Measurements from ENCODE around the gene NEDD4. TPM values are rescaled to one million over a fixed set of nuclear protein-coding genes. Genes with fewer than 3 reads are reported as not detected.

Gene NEDD4
- total and polyA plus RNA-seq, 2 experiments from 2014 or later = 11.0 to 21.8 TPM

DNA sequence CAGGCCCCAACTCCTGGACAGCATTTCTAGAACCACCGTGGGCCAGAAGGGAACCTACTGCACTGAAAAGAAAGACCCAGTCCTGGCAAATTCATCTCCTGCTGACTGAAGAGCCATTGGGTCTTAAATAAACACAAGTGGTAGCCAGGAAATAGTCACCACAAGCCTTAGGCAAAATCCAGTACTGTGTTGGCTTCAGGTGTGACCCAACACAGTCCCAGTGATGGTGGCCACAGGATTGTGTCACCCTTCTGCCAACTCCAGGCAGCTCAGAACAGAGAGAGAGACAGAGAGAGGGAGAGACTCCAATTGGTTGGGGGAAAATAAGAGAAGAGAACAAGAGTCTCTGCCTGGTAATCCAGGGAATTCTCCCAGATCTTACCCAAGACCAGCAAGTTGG, 23.1 kb downstream of the NEDD4 start:
- peaks cover 97% of the 10 kb centered on the region for H3K79me2 ChIP-seq (ENCODE audit: insufficient read depth)
- no peaks in the 10 kb centered on the region for H3K9me2 ChIP-seq (ENCODE audit: insufficient read depth)
- H3K27me3 ChIP-seq (replicated peaks; ENCODE audit: insufficient read depth) = no peaks in the 10 kb centered on the region
- no peak for DNase-seq
- TF ChIP-seq EZH2phosphoT487 (IDR thresholded peaks at IDR 0.05; ENCODE audit: insufficient read depth, low read depth) = no peak
- no peak overlapping the region for H3K27ac ChIP-seq
- no peaks in the 10 kb centered on the region for H3F3A ChIP-seq (ENCODE audit: insufficient read depth)
- peaks cover 6% of the 10 kb centered on the region; the same call in 1 of the 2 replicates for H4K20me1 ChIP-seq (ENCODE audit: insufficient read depth)
- no peak overlapping the region for H3K4me3 ChIP-seq
- WGBS, 2 experiments (ENCODE audit: low coverage in 1 of 2, low lambda C conversion rate in 2 of 2, missing lambda C conversion rate in 2 of 2) = 85 to 100% methylated on average over 1 of the region's 1 CpG
- H3K4me2 ChIP-seq (ENCODE audit: unreplicated experiment) = no peak overlapping the region
- no peaks in the 10 kb centered on the region for H3K36me3 ChIP-seq (ENCODE audit: low read depth)
- no peak overlapping the region for H2AFZ ChIP-seq
- H3K4me1 ChIP-seq (ENCODE audit: insufficient read depth) = no peaks in the 10 kb centered on the region
- no peak overlapping the region for H3K9ac ChIP-seq
- H3K9me3 ChIP-seq (ENCODE audit: low read depth) = no peaks in the 10 kb centered on the region
- in situ Hi-C loops (cut with MboI) = no loop called here

DNA sequence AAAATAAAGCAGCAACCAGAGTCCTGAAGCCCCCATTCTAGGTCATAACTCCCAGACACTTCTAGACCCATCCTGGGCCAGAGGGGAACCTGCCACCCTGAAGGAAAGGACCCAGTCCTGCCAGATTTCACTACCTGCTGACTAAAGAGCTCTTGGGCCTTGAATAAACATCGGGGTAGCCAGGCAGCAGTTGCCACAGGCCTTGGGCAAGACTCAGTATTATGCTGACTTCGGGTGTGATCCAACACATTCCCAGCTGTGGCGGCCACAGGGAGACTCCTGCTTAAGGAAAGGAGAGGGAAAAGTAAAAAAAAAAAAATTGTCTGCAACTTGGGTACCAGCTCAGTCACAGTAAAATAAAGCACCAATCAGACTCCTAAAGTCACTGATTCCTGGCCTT, 23.8 kb downstream of the NEDD4 start:
- in situ Hi-C loops (cut with MboI) = no loop called here
- TF ChIP-seq EZH2 (IDR thresholded peaks at IDR 0.05; ENCODE audit: insufficient read depth, poor library complexity, severe bottlenecking) (no peak), EZH2phosphoT487 (IDR thresholded peaks at IDR 0.05; ENCODE audit: insufficient read depth, low read depth) (no peak)
- Histone ChIP-seq H3K4me3 (no peak overlapping the region), H3K9me2 (ENCODE audit: insufficient read depth) (no peaks in the 10 kb centered on the region), H3K4me1 (ENCODE audit: insufficient read depth) (no peaks in the 10 kb centered on the region), H3K9me3 (ENCODE audit: low read depth) (no peaks in the 10 kb centered on the region), H3K9ac (no peak overlapping the region), H3K4me2 (ENCODE audit: unreplicated experiment) (no peak overlapping the region), H3K27ac (no peak overlapping the region), H3K27me3 (replicated peaks; ENCODE audit: insufficient read depth) (no peaks in the 10 kb centered on the region), H4K20me1 (ENCODE audit: insufficient read depth) (peaks cover 5% of the 10 kb centered on the region; the same call in 1 of the 2 replicates), H3K79me2 (ENCODE audit: insufficient read depth) (peaks cover 96% of the 10 kb centered on the region), H3K36me3 (ENCODE audit: low read depth) (no peaks in the 10 kb centered on the region), H2AFZ (no peak overlapping the region), H3F3A (ENCODE audit: insufficient read depth) (no peaks in the 10 kb centered on the region)
- DNase-seq = no peak
- WGBS, 2 experiments (ENCODE audit: low coverage in 1 of 2, low lambda C conversion rate in 2 of 2, missing lambda C conversion rate in 2 of 2) = 74 to 75% methylated on average over 3 of the region's 3 CpGs

- TF ChIP-seq EZH2 (IDR thresholded peaks at IDR 0.05; ENCODE audit: insufficient read depth, poor library complexity, severe bottlenecking) (no peak), EZH2phosphoT487 (IDR thresholded peaks at IDR 0.05; ENCODE audit: insufficient read depth, low read depth) (no peak)
- in situ Hi-C loops (cut with MboI) = no loop called here
- WGBS, 2 experiments (ENCODE audit: low coverage in 1 of 2, low lambda C conversion rate in 2 of 2, missing lambda C conversion rate in 2 of 2) = 99 to 100% methylated on average over 4 of the region's 4 CpGs
Observed at GRCh38 chr15:55968923-55969322, 24.5 kb downstream of the NEDD4 start.

GRCh38 chr15:55965091-55965490, 28.3 kb downstream of the NEDD4 start:
- Histone ChIP-seq H3K4me2 (ENCODE audit: unreplicated experiment) (no peak overlapping the region), H3K27ac (no peak overlapping the region), H3K27me3 (replicated peaks; ENCODE audit: insufficient read depth) (no peaks in the 10 kb centered on the region), H3K9ac (no peak overlapping the region), H3K79me2 (ENCODE audit: insufficient read depth) (peaks cover 68% of the 10 kb centered on the region), H4K20me1 (ENCODE audit: insufficient read depth) (no peaks in the 10 kb centered on the region), H2AFZ (no peak overlapping the region), H3F3A (ENCODE audit: insufficient read depth) (no peaks in the 10 kb centered on the region), H3K9me2 (ENCODE audit: insufficient read depth) (no peaks in the 10 kb centered on the region), H3K36me3 (ENCODE audit: low read depth) (no peaks in the 10 kb centered on the region; the same call in 1 of the 2 replicates), H3K9me3 (ENCODE audit: low read depth) (no peaks in the 10 kb centered on the region), H3K4me3 (no peak overlapping the region), H3K4me1 (ENCODE audit: insufficient read depth) (no peaks in the 10 kb centered on the region)
- TF ChIP-seq EZH2 (IDR thresholded peaks at IDR 0.05; ENCODE audit: insufficient read depth, poor library complexity, severe bottlenecking) = no peak
- no peak for DNase-seq
- 98 to 99% methylated on average over 3 of the region's 3 CpGs for WGBS, 2 experiments (ENCODE audit: low coverage in 1 of 2, low lambda C conversion rate in 2 of 2, missing lambda C conversion rate in 2 of 2)
- in situ Hi-C loops (cut with MboI) = no loop called here

More at GRCh38 chr15:55968923-55969322, 24.5 kb downstream of the NEDD4 start:
- no peak overlapping the region for H3K9ac ChIP-seq
- no peaks in the 10 kb centered on the region for H3K9me3 ChIP-seq (ENCODE audit: low read depth)
- H3K27me3 ChIP-seq (replicated peaks; ENCODE audit: insufficient read depth) = no peaks in the 10 kb centered on the region
- H3F3A ChIP-seq (ENCODE audit: insufficient read depth) = no peaks in the 10 kb centered on the region
- no peak overlapping the region for H3K27ac ChIP-seq
- no peak for DNase-seq
- no peaks in the 10 kb centered on the region for H4K20me1 ChIP-seq (ENCODE audit: insufficient read depth)
- H3K79me2 ChIP-seq (ENCODE audit: insufficient read depth) = peaks cover 89% of the 10 kb centered on the region
- no peak overlapping the region for H2AFZ ChIP-seq
- H3K4me2 ChIP-seq (ENCODE audit: unreplicated experiment) = no peak overlapping the region
- no peaks in the 10 kb centered on the region for H3K4me1 ChIP-seq (ENCODE audit: insufficient read depth)
- H3K36me3 ChIP-seq (ENCODE audit: low read depth) = no peaks in the 10 kb centered on the region
- H3K9me2 ChIP-seq (ENCODE audit: insufficient read depth) = no peaks in the 10 kb centered on the region
- no peak overlapping the region for H3K4me3 ChIP-seq

GRCh38 chr15:55960946-55961345, 32.5 kb downstream of the NEDD4 start:
- H2AFZ ChIP-seq = no peak overlapping the region
- no peaks in the 10 kb centered on the region for H3K9me2 ChIP-seq (ENCODE audit: insufficient read depth)
- WGBS, 2 experiments (ENCODE audit: low coverage in 1 of 2, low lambda C conversion rate in 2 of 2, missing lambda C conversion rate in 2 of 2) = 36 to 38% methylated on average over 2 of the region's 2 CpGs
- H3K27me3 ChIP-seq (replicated peaks; ENCODE audit: insufficient read depth) = no peaks in the 10 kb centered on the region
- in situ Hi-C loops (cut with MboI) = no loop called here
- H3K79me2 ChIP-seq (ENCODE audit: insufficient read depth) = peaks cover 57% of the 10 kb centered on the region
- 0 out of 2 replicates have a peak, but pooled peaks cover 5% of the 10 kb centered on the region for H3F3A ChIP-seq (ENCODE audit: insufficient read depth)
- H3K27ac ChIP-seq = no peak overlapping the region
- H3K9ac ChIP-seq = no peak overlapping the region
- H3K9me3 ChIP-seq (ENCODE audit: low read depth) = no peaks in the 10 kb centered on the region
- peaks cover 4% of the 10 kb centered on the region; the same call in 1 of the 2 replicates for H3K36me3 ChIP-seq (ENCODE audit: low read depth)
- H4K20me1 ChIP-seq (ENCODE audit: insufficient read depth) = no peaks in the 10 kb centered on the region
- no peak overlapping the region for H3K4me3 ChIP-seq
- no peaks in the 10 kb centered on the region for H3K4me1 ChIP-seq (ENCODE audit: insufficient read depth)
- DNase-seq = no peak
- H3K4me2 ChIP-seq (ENCODE audit: unreplicated experiment) = no peak overlapping the region
- no peak for TF ChIP-seq EZH2phosphoT487 (IDR thresholded peaks at IDR 0.05; ENCODE audit: insufficient read depth, low read depth)
- no peak for TF ChIP-seq EZH2 (IDR thresholded peaks at IDR 0.05; ENCODE audit: insufficient read depth, poor library complexity, severe bottlenecking)

Data from GM23248 (cell line).